HG03342 (cell line): ENCODE data around the gene SMIM15.

Source experiments
- ATAC-seq: cut with Tn5 transposase; IDR thresholded peaks from one replicate; pipeline ENCODE4 v1.9.1; 2021; ENCODE audit warnings: mild to moderate bottlenecking, moderate library complexity; ENCODE audit not compliant: unreplicated experiment

Gene SMIM15

DNA sequence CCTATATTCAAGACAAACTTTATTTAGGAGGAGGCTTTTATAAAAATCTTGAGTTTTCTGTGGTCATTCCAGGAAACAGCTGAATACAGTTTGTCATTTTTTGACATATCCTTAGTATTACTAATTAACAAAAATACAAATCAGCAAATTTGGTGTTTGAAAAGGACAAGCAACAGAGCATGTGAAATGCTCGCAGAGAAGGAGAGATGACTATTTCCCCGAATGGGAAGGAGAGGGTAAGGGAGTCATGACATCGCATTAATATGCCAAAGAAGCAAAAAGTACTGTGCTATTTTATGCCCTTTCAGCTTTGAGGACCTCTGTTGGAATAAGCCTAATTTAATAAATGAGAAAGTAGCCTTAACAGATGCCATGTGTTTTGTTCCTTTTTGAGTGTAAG is 1.8 kb downstream of the SMIM15 start:
- ATAC-seq: no peak

DNA sequence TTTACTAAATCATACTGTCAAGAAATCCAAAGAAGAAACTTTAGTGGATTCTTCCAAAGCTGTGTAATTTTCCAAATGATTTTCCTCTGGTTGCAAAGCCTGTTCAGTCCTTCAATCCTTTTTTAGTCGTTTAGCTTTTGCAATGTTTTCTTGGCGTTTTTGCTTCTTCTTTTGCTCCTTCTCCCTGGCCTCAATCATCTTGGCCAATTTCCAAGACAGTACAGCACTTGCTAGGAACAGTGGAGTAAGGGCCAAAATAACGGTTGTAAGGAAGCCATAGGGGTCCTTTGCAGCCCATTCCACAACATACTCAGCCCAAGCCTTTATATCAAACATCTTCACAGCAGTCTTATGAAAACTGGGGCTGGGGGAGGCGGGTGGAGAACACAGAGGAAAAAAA is 2.4 kb downstream of the SMIM15 start:
- no peak for ATAC-seq

DNA sequence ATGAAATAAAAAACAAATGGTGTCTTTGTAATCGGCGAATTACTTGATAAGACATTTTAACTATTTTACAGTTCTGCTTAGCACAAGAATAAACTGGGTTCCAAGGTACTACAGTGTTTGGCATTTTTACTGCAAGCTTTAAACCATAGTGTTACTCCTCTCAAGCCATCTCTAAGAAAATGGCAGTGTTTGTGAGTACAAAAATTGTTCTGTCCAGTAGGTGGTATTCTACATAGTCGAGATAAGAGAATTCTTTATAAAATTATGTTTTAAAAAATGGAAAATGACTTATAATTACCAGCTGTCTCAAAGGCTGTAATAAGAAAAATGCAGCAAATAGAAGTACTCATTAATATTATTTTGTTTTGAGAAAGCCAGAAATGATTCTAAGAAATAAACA is 3.2 kb downstream of the SMIM15 start:
- no peak for ATAC-seq

DNA sequence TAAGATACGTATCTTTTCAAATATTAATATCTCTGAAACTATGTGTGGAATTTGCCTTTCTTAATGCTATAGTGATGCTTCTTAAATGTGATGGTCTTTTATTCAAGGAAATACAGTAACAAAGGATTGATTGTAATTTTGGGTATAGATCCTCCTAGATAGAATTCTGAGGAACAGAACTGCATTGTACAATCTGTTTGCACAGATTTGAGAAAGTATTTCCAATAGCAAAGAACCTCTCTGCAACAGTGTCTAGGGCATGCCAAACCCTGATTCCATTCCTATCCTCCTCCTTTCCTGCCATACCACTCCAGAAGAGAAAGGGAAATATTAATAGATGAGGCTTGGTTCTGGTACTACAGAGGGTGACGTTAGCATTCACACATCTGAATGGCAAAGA is 10.4 kb downstream of the SMIM15 start:
- no peak for ATAC-seq

- ATAC-seq: no peak
These were observed 13.8 kb downstream of the SMIM15 start for GRCh38 chr5:61148515-61148914.

DNA sequence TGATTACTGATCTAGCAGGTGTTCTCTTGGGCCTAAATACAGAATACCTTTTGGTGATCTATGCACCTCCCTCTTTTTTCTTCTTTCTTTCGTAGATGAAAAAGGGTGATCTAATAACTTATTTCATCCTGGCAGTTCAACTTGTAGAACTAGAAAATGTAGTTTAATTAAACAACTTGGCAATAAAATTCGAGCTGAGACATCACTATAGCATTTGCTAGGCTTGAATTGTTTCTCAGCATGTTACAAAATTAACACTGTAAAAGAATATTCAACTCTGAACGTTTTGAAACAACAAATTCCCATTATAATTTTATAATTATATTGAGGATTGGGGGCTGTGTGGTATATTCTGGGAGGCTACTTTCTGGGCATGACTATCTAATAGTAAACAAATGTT is 19.5 kb downstream of the SMIM15 start:
- ATAC-seq: no peak

- ATAC-seq: no peak
These were observed 19.9 kb downstream of the SMIM15 start for GRCh38 chr5:61142391-61142790.

GRCh38 chr5:61141801-61142200 is 20.5 kb downstream of the SMIM15 start:
- ATAC-seq: no peak

DNA sequence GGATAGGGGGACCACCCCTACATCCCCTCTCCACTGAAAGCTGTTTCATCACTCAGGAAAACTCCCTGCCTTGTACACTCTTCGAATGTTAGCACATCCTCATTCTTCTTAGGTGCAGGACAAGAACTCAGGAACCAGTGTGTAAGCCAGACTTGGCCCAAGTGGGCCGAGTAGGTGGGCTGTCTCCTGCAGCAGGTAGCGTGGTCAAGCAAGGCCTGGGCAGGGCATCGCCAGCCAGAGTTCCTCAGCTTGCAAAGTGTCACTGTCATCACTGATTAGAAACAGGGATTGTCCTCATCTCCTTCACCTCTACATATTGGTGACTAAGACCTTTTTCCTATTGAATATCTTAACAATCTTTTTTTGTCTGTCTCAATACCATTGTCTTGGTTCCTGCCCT is 22.3 kb downstream of the SMIM15 start:
- ATAC-seq: no peak

DNA sequence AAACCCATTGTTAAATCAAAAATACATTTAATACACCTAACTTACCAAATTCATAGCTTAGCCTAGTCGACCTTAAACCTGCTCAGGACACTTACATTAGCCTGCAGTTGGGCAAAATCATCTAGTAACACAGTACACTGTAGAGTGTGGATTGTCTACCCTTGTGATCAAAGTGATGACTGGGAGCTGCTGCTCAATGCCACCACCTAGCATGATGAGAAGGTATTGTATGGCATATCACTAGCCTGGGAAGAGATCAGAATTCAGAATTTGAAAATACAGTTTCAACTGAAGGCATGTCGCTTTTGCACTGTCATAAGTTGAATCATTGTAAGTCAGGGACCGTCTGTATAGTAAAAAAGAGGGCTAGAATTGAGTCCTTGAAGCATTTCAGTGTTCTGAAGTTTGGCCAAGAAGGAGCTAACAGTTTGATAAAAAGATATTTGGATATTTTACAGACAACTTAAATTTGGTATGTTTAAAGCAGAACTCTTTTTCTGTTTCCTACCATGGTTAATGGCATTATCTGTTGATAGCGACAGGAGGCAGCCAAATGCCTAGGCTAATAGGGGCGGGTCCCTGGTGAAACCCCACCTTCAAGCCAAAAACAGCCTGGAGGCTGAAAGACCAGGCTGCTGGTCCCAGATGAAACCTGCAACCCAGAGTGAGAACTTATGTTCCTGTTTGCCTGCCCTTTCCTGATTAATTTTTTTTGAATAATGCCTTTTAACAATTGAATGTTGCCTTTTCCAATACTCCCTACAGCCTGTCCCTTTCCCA is 23.0 kb downstream of the SMIM15 start:
- ATAC-seq: no peak

GRCh38 chr5:61137835-61138234 is 24.4 kb downstream of the SMIM15 start:
- no peak for ATAC-seq

DNA sequence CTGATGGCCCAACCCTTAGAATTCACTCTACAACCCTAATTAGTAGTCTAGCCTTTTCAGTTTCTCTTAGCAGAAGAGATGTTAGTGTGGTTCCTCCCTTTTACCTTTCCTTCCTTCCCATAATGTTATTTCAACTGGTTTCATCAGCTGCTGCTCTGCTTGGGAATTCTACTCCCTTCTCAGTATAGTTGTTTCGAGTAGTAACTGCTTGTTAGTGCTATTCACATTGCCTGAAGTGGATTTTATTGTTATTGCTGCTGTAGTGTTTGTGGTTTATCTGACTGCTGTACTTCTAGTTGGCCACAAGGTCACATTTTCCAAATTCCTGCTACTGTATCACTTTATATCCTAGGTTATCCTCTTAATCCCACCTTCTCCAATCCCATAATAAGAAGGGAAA is 29.7 kb downstream of the SMIM15 start:
- no peak for ATAC-seq

GRCh38 chr5:61130289-61130688 is 32.0 kb downstream of the SMIM15 start:
- no peak for ATAC-seq

DNA sequence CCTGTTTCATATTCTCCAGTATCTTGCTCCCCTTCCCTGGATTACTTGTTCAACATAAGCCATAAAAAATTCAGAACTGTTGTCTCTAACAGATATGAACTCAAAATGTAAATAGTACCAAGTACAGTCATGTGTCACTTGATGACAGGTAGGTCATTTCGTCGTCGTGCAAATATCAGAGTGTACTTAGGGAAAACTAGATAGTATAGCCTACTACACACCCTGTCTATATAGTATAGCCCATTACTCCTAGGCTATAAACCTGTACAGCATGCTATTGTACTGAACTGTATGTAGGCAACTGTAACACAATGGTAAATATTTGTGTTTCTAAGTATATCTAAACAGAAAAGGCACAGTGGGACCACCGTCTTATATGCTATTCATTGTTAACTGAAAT is 39.1 kb downstream of the SMIM15 start:
- no peak for ATAC-seq

GRCh38 chr5:61120534-61120933 is 41.7 kb downstream of the SMIM15 start:
- ATAC-seq: no peak

GRCh38 chr5:61119066-61119465 is 43.2 kb downstream of the SMIM15 start:
- no peak for ATAC-seq

DNA sequence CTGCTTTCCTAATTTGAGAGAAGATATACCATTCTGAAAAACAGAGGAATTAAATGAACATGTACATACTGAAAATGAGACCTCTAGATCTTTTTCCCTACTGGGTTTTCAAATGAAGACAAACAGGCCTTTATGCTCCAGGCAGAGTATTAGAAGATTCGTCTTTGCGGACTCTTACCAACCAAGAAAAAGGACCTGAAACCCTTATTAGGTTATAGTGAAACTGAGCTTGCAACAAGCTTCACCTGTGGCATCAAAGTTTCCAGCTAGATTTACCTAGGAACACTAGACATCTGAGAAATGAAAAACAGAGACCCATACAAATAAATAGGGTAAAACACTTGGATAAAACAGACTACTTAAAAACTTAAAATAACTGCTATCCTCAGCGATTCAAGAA is 46.3 kb downstream of the SMIM15 start:
- ATAC-seq: no peak

DNA sequence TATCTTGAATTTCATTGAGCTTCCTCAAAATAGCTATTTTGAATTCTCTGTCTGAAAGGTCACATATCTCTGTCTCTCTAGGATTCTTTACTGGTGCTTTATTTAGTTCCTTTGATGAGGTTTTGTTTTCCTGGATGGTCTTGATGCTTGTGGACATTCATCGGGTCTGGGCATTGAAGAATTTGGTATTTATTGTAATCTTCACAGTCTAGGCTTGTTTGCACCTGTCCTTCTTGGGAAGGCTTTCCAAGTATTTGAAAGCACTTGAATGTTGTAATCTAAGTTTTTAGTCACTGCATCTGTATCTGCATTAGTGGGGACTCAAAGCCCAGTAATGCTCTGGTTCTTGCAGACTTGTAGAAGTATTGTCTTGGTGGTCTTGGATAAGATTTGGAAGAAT is 47.8 kb downstream of the SMIM15 start:
- no peak for ATAC-seq
